ENCODE measurements around the gene ZNF677.

DNA sequence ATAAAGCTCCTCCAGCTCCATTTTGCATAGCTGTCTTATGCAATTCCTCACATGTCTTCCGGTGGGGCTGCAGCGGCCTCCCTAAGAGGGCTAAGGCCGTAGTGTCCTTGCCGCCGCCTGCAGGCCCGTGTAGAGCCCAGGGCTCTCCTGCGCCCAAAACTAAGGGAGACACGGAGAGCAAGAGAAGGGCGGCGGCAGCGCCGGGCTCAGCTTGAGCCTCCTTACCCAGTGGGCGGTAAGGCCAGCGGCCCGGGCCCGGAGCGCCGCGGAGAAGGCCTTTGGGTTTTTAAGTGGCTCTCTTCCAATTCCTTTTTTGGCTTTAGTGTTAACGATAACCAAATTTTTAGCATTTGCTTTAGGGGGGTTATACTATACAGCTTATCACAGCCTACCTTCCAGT lies 30.1 kb downstream of the ZNF677 start:
- TF ChIP-seq, protein P1, sequence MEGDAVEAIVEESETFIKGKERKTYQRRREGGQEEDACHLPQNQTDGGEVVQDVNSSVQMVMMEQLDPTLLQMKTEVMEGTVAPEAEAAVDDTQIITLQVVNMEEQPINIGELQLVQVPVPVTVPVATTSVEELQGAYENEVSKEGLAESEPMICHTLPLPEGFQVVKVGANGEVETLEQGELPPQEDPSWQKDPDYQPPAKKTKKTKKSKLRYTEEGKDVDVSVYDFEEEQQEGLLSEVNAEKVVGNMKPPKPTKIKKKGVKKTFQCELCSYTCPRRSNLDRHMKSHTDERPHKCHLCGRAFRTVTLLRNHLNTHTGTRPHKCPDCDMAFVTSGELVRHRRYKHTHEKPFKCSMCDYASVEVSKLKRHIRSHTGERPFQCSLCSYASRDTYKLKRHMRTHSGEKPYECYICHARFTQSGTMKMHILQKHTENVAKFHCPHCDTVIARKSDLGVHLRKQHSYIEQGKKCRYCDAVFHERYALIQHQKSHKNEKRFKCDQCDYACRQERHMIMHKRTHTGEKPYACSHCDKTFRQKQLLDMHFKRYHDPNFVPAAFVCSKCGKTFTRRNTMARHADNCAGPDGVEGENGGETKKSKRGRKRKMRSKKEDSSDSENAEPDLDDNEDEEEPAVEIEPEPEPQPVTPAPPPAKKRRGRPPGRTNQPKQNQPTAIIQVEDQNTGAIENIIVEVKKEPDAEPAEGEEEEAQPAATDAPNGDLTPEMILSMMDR (conservative IDR thresholded peaks at IDR 0.05; ENCODE audit: low read length) = no peak
- no peak for TF ChIP-seq EZH2phosphoT487 (IDR thresholded peaks at IDR 0.05; ENCODE audit: borderline replicate concordance, low read depth, low read length)
